SKM-1 (cell line): Measurements from ENCODE around the gene PTPRM.

Experiments used
- DNase-seq: peaks from one replicate; lab custom pipeline; 2025; ENCODE audit not compliant: unreplicated experiment; lab: John Stamatoyannopoulos, UW

The PTPRM gene

GRCh38 chr18:8140841-8141501, 573.9 kb downstream of the PTPRM start:
- no peak for DNase-seq

- DNase-seq: no peak
These were observed 575.1 kb downstream of the PTPRM start for GRCh38 chr18:8142131-8142711.

GRCh38 chr18:8142932-8143331, 575.8 kb downstream of the PTPRM start:
- no peak for DNase-seq

- DNase-seq: no peak
These were observed 584.1 kb downstream of the PTPRM start for GRCh38 chr18:8151181-8151580.

GRCh38 chr18:8153887-8154583, 586.9 kb downstream of the PTPRM start:
- DNase-seq: no peak

GRCh38 chr18:8162802-8163201, 595.7 kb downstream of the PTPRM start:
- DNase-seq: no peak

GRCh38 chr18:8163286-8163959, 596.3 kb downstream of the PTPRM start:
- no peak for DNase-seq

GRCh38 chr18:8165095-8165494, 598.0 kb downstream of the PTPRM start:
- DNase-seq: no peak

GRCh38 chr18:8167026-8167425, 599.9 kb downstream of the PTPRM start:
- no peak for DNase-seq

GRCh38 chr18:8167673-8168072, 600.6 kb downstream of the PTPRM start:
- DNase-seq: no peak

GRCh38 chr18:8169722-8170121, 602.6 kb downstream of the PTPRM start:
- no peak for DNase-seq

GRCh38 chr18:8174771-8175170, 607.7 kb downstream of the PTPRM start:
- DNase-seq: no peak

GRCh38 chr18:8175501-8176061, 608.5 kb downstream of the PTPRM start:
- no peak for DNase-seq

- no peak for DNase-seq
These were observed 609.0 kb downstream of the PTPRM start for GRCh38 chr18:8176109-8176508.

- no peak for DNase-seq
These were observed 609.4 kb downstream of the PTPRM start for GRCh38 chr18:8176554-8176953.

GRCh38 chr18:8177330-8178016, 610.4 kb downstream of the PTPRM start:
- DNase-seq: no peak

GRCh38 chr18:8186413-8186812, 619.3 kb downstream of the PTPRM start:
- DNase-seq: no peak

GRCh38 chr18:8188184-8188583, 621.1 kb downstream of the PTPRM start:
- DNase-seq: no peak

GRCh38 chr18:8190980-8191379, 623.9 kb downstream of the PTPRM start:
- DNase-seq: no peak

- no peak for DNase-seq
These were observed 627.3 kb downstream of the PTPRM start for GRCh38 chr18:8194431-8194830.

- DNase-seq: no peak
These were observed 629.1 kb downstream of the PTPRM start for GRCh38 chr18:8196238-8196637.
